Upper lobe of right lung (tissue), 1 donor: ENCODE data around the gene PCF11. TPM values are rescaled to one million over a fixed set of nuclear protein-coding genes. Genes with fewer than 3 reads are reported as not detected.
"Not testable (repeated sequence)": the region's sequence is repeated elsewhere in the genome, so short reads cannot be mapped to it uniquely, and the experiment has no call there.

Experiments used
- ATAC-seq: fragments of 200-7000 bp; cut with Tn5 transposase; one replicate; pipeline ENCODE4 v1.9.1; 2020; ENCODE audit warnings: mild to moderate bottlenecking, moderate library complexity
- DNase-seq: peaks from one replicate; pipeline ENCODE4 v3.0.0-alpha.2; 2020
- H3K27ac ChIP-seq: fragments of 200-600 bp; one replicate; pipeline ENCODE4 v1.8.0; 2022
- H3K27me3 ChIP-seq: fragments of 200-600 bp; one replicate; pipeline ENCODE4 v1.8.0; 2022; ENCODE audit warnings: mild to moderate bottlenecking
- H3K36me3 ChIP-seq: fragments of 200-600 bp; one replicate; pipeline ENCODE4 v1.8.0; 2022
- H3K4me1 ChIP-seq: fragments of 200-600 bp; one replicate; pipeline ENCODE4 v1.8.0; 2022
- H3K4me3 ChIP-seq: fragments of 200-600 bp; one replicate; pipeline ENCODE4 v1.8.0; 2022; ENCODE audit warnings: mild to moderate bottlenecking
- H3K9me3 ChIP-seq: fragments of 200-600 bp; one replicate; pipeline ENCODE4 v1.8.0; 2022
- intact Hi-C: fragments of 100-400 bp; cut with DNase I; formaldehyde crosslinking; loops from one replicate; pipeline ENCODE4 v1.11.0; 2022
- total RNA-seq: library from RNA; stranded (reverse); fragmentation: NEBNext Ultra II Directional; extraction: Animal tissue kit (Norgen Biotek cat#: 25700); gene quantifications from one replicate; pipeline ENCODE4 v1.2.1, GENCODE V29; 2021
- TF ChIP-seq, protein P1 (sequence below): fragments of 200-600 bp; IDR thresholded peaks from one replicate; pipeline ENCODE4 v1.8.0; 2022; ENCODE audit warnings: antibody characterized with exemption
- donor health status: DM: no; HTN: yes; CAD: no; lungs with severe emphysema.

PCF11 gene
- total RNA-seq, 1 donor from 2014 or later, result 54.5 TPM

GRCh38 chr11:83206221-83206620 lies 49.3 kb downstream of the PCF11 start:
- Histone ChIP-seq H3K4me3 (no peak overlapping the region), H3K4me1 (no peaks in the 10 kb centered on the region), H3K9me3 (no peaks in the 10 kb centered on the region), H3K27ac (no peak overlapping the region), H3K27me3 (no peaks in the 10 kb centered on the region), H3K36me3 (peaks cover 18% of the 10 kb centered on the region)
- no peak for DNase-seq
- ATAC-seq, result no peak
- TF ChIP-seq, protein P1, sequence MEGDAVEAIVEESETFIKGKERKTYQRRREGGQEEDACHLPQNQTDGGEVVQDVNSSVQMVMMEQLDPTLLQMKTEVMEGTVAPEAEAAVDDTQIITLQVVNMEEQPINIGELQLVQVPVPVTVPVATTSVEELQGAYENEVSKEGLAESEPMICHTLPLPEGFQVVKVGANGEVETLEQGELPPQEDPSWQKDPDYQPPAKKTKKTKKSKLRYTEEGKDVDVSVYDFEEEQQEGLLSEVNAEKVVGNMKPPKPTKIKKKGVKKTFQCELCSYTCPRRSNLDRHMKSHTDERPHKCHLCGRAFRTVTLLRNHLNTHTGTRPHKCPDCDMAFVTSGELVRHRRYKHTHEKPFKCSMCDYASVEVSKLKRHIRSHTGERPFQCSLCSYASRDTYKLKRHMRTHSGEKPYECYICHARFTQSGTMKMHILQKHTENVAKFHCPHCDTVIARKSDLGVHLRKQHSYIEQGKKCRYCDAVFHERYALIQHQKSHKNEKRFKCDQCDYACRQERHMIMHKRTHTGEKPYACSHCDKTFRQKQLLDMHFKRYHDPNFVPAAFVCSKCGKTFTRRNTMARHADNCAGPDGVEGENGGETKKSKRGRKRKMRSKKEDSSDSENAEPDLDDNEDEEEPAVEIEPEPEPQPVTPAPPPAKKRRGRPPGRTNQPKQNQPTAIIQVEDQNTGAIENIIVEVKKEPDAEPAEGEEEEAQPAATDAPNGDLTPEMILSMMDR, result no peak
- intact Hi-C loops, result no loop called here

- H3K27me3 ChIP-seq, DNase-seq, H3K4me1 ChIP-seq, H3K27ac ChIP-seq, H3K4me3 ChIP-seq, H3K9me3 ChIP-seq, intact Hi-C loops, ATAC-seq: not testable (repeated sequence)
- H3K36me3 ChIP-seq, result peaks cover 25% of the 10 kb centered on the region
Observed at GRCh38 chr11:83206771-83207382, 49.9 kb downstream of the PCF11 start.

- ATAC-seq, result no peak
Observed at GRCh38 chr11:83219095-83219494, 62.2 kb downstream of the PCF11 start.

DNA sequence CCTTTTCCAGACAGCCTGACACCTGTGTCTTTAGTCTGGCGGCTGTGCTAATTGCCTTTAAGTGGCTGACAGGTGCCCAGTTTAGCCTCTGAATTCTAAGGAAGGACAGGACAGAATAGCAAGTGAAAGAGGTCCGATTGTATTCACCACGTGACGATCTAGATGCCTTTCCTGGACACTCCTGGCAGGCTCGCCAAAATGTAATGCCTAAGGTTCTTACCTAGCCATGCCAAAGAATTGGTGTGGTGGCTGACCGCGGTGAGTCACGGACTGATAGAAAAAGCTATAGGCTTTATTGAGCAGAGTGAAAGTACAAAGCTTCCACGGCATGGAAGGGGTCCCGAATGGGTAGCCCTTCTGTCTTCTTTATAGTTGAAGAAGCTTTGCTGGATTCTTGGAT lies 63.3 kb downstream of the PCF11 start:
- H3K9me3 ChIP-seq, result no peaks in the 10 kb centered on the region
- no peak overlapping the region for H3K27ac ChIP-seq
- ATAC-seq (no peak), DNase-seq (no peak)
- no peaks in the 10 kb centered on the region for H3K36me3 ChIP-seq
- H3K27me3 ChIP-seq, result no peaks in the 10 kb centered on the region
- intact Hi-C loops, result no loop called here
- H3K4me1 ChIP-seq, result no peaks in the 10 kb centered on the region
- TF ChIP-seq, protein P1, result no peak
- H3K4me3 ChIP-seq, result no peak overlapping the region

More at GRCh38 chr11:83219095-83219494, 62.2 kb downstream of the PCF11 start:
- Histone ChIP-seq H3K9me3 (no peaks in the 10 kb centered on the region), H3K27me3 (no peaks in the 10 kb centered on the region), H3K27ac (no peak overlapping the region), H3K36me3 (peaks cover under 1% of the 10 kb centered on the region), H3K4me3 (no peak overlapping the region), H3K4me1 (no peaks in the 10 kb centered on the region)
- no peak for DNase-seq
- intact Hi-C loops, result no loop called here
- TF ChIP-seq, protein P1, result no peak

DNA sequence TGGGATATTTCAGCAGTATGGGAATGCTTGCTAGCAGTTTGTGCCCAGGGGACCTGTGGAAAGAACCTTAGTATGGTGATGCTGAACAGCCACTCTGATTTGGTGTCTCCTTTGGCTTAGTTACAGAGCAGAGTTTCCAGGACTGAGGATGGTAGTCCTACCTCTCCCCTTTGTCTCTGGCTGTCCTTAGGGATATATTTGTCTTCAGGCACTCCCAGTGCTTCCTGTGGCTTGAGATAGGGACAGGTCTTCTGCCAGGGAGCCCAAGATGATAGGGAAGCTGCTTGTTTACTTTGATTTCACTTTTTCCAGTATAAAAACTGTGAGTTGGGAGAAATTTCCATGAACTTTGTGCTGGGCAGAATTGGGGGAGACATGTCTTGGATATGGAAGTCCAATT lies 64.8 kb downstream of the PCF11 start:
- DNase-seq, result no peak
- Histone ChIP-seq H3K27me3 (no peaks in the 10 kb centered on the region), H3K4me3 (no peak overlapping the region), H3K9me3 (no peaks in the 10 kb centered on the region), H3K27ac (no peak overlapping the region), H3K4me1 (no peaks in the 10 kb centered on the region), H3K36me3 (no peaks in the 10 kb centered on the region)
- intact Hi-C loops, result no loop called here
- ATAC-seq, result no peak
- TF ChIP-seq, protein P1, result no peak

- no peaks in the 10 kb centered on the region for H3K27me3 ChIP-seq
- TF ChIP-seq, protein P1, result no peak
- H3K4me1 ChIP-seq, result no peaks in the 10 kb centered on the region
- no peak overlapping the region for H3K4me3 ChIP-seq
- no peaks in the 10 kb centered on the region for H3K9me3 ChIP-seq
- no peaks in the 10 kb centered on the region for H3K36me3 ChIP-seq
- intact Hi-C loops, result no loop called here
- ATAC-seq (no peak), DNase-seq (no peak)
- H3K27ac ChIP-seq, result no peak overlapping the region
Observed at GRCh38 chr11:83222499-83222898, 65.6 kb downstream of the PCF11 start.
